HCT116 (cell line): Measurements from ENCODE around the gene DDRGK1. TPM values are rescaled to one million over a fixed set of nuclear protein-coding genes. Genes with fewer than 3 reads are reported as not detected.

ENCODE experiments used
- ATAC-seq: fragments of 200-7000 bp; cut with Tn5 transposase; 2 replicates; pipeline ENCODE4 v1.9.1; 2020; ENCODE audit warnings: mild to moderate bottlenecking, moderate library complexity
- BruUV-seq: library from RNA; stranded (reverse); fragments of 400-500 nt; replicated peaks from 2 replicates; lab custom pipeline; 2021; lab: Mats Ljungman, UMichigan
- CTCF ChIA-PET: fragments of 300-600 bp; sonication (Branson Sonifier 250); formaldehyde crosslinking; loops from one replicate; lab custom pipeline; 2021; ENCODE audit warnings: antibody characterized with exemption; lab: Charles Lee
- POLR2A ChIA-PET: fragments of 300-600, 350-600 bp; sonication (Branson Sonifier 250); formaldehyde crosslinking; loops from one replicate; lab custom pipeline; 2021; ENCODE audit warnings: antibody characterized with exemption; lab: Charles Lee
- RAD21 ChIA-PET, 2 experiments: fragments of 300-600 bp; sonication (Branson Sonifier 250); formaldehyde crosslinking; loops; one replicate each; lab custom pipeline; 2023; ENCODE audit warnings: low total read pairs in 2 of 2; ENCODE audit not compliant: uncharacterized antibody in 2 of 2, unreplicated experiment in 2 of 2, low non-redundant PET in 1 of 2; lab: Charles Lee
- DNase-seq: peaks from one replicate; pipeline ENCODE4 v3.0.0-alpha.2; 2010; ENCODE audit warnings: low read depth, low spot score
- H2AFZ ChIP-seq: fragments of 200-600 bp; shearing (Covaris generic), sonication (generic); 2 replicates; pipeline ENCODE4 v1.6.1; 2017; ENCODE audit warnings: low read depth, mixed run types, mixed read lengths, antibody characterized with exemption, low read length; ENCODE audit not compliant: poor library complexity, severe bottlenecking
- H3K27ac ChIP-seq: 2 replicates; pipeline ENCODE4 v1.5.1; 2012; ENCODE audit warnings: low read depth, low read length
- H3K27me3 ChIP-seq: fragments of 200-600 bp; sonication (generic); 2 replicates; pipeline ENCODE4 v1.6.1; 2016; ENCODE audit warnings: mixed run types, low read length, mixed read lengths; ENCODE audit not compliant: insufficient read depth
- H3K36me3 ChIP-seq, 2 experiments: fragments of 200-500 bp in 1 of 2; fragments of 200-600 bp in 1 of 2; sonication (Bioruptor generic) in 1 of 2; sonication (generic) in 1 of 2; 2 replicates each; pipeline versions ENCODE4 v1.5.1 to v1.6.1; 2014 to 2016; ENCODE audit warnings: low read length in 2 of 2, inconsistent platforms in 1 of 2, mixed read lengths in 1 of 2, mixed run types in 1 of 2; ENCODE audit not compliant: insufficient read depth in 2 of 2, control insufficient read depth in 1 of 2
- H3K4me1 ChIP-seq, 2 experiments: fragments of 200-600 bp in 1 of 2; sonication (generic) in 1 of 2; 2 replicates each; pipeline versions ENCODE4 v1.5.1 to v1.6.1; 2012 to 2017; ENCODE audit warnings: low read length in 2 of 2, inconsistent platforms in 1 of 2, mild to moderate bottlenecking in 1 of 2, mixed read lengths in 1 of 2, mixed run types in 1 of 2, moderate library complexity in 1 of 2; ENCODE audit not compliant: insufficient read depth in 2 of 2, control insufficient read depth in 1 of 2
- H3K4me2 ChIP-seq: fragments of 200-600 bp; sonication (generic); 2 replicates; pipeline ENCODE4 v1.6.1; 2017; ENCODE audit warnings: mixed run types, low read length, mixed read lengths
- H3K4me3 ChIP-seq, 2 experiments: fragments of 200-600 bp in 1 of 2; sonication (generic) in 1 of 2; replicated peaks in 1 of 2; 2 replicates each; pipeline ENCODE4 v1.5.1; 2011 to 2016; ENCODE audit warnings: low read length in 2 of 2, control low read depth in 1 of 2, low read depth in 1 of 2, mild to moderate bottlenecking in 1 of 2, mixed read lengths in 1 of 2, mixed run types in 1 of 2
- H3K79me2 ChIP-seq: fragments of 200-600 bp; sonication (generic); 2 replicates; pipeline ENCODE4 v1.6.1; 2017; ENCODE audit warnings: mild to moderate bottlenecking, mixed run types, low read length, moderate library complexity, mixed read lengths; ENCODE audit not compliant: insufficient read depth
- H3K9ac ChIP-seq: fragments of 200-600 bp; sonication (generic); 2 replicates; pipeline ENCODE4 v1.6.1; 2016; ENCODE audit warnings: low read length, mixed read lengths
- H3K9me2 ChIP-seq: fragments of 200-600 bp; sonication (generic), shearing (Covaris generic); 2 replicates; pipeline ENCODE4 v1.6.1; 2017; ENCODE audit warnings: mixed run types, mild to moderate bottlenecking, moderate library complexity; ENCODE audit not compliant: insufficient read depth
- H3K9me3 ChIP-seq, 2 experiments: fragments of 200-500 bp in 1 of 2; fragments of 200-600 bp in 1 of 2; sonication (Bioruptor generic) in 1 of 2; sonication (generic) in 1 of 2; 2 replicates each; pipeline ENCODE4 v1.6.1; 2014 to 2017; ENCODE audit warnings: low read length in 2 of 2, mixed read lengths in 2 of 2, inconsistent platforms in 1 of 2, low read depth in 1 of 2, mild to moderate bottlenecking in 1 of 2, mixed run types in 1 of 2, moderate library complexity in 1 of 2; ENCODE audit not compliant: control insufficient read depth in 1 of 2, insufficient read depth in 1 of 2
- H4K20me1 ChIP-seq: fragments of 200-600 bp; sonication (generic), shearing (Covaris generic); 2 replicates; pipeline ENCODE4 v1.6.1; 2017; ENCODE audit warnings: mixed run types, mild to moderate bottlenecking, moderate library complexity; ENCODE audit not compliant: insufficient read depth
- CEBPB ChIP-seq: IDR thresholded peaks from 2 replicates; pipeline ENCODE4 v1.6.1; 2012; ENCODE audit warnings: low read depth
- CTCF ChIP-seq, 3 experiments: fragments of 200-600 bp in 1 of 3; sonication (generic) in 1 of 3; IDR thresholded peaks in 2 of 3; conservative IDR thresholded peaks in 1 of 3; 2 replicates each; pipeline ENCODE4 v1.5.1; 2012 to 2017; ENCODE audit warnings: low read depth in 2 of 3, low read length in 2 of 3, antibody characterized with exemption in 1 of 3, borderline replicate concordance in 1 of 3, control low read depth in 1 of 3, mild to moderate bottlenecking in 1 of 3, mixed read lengths in 1 of 3, mixed run types in 1 of 3, moderate library complexity in 1 of 3; ENCODE audit not compliant: insufficient read depth in 1 of 3
- ELF1 ChIP-seq: IDR thresholded peaks from 2 replicates; pipeline ENCODE4 v1.6.1; 2012; ENCODE audit warnings: low read depth, borderline replicate concordance
- EZH2 ChIP-seq: fragments of 200-600 bp; sonication (generic); IDR thresholded peaks from 2 replicates; pipeline ENCODE4 v1.6.1; 2017; ENCODE audit warnings: antibody characterized with exemption, mixed run types
- EZH2phosphoT487 ChIP-seq: fragments of 200-600 bp; IDR thresholded peaks from 2 replicates; pipeline ENCODE4 v1.6.1; 2018; ENCODE audit warnings: antibody characterized with exemption, borderline replicate concordance
- FOSL1 ChIP-seq: IDR thresholded peaks from 2 replicates; pipeline ENCODE4 v1.6.1; 2012; ENCODE audit warnings: low read depth
- MAX ChIP-seq: IDR thresholded peaks from 2 replicates; pipeline ENCODE4 v1.6.1; 2012
- POLR2A ChIP-seq: IDR thresholded peaks from 2 replicates; pipeline ENCODE4 v1.7.0; 2011; ENCODE audit warnings: borderline replicate concordance; ENCODE audit not compliant: insufficient read depth, insufficient read length; ENCODE audit errors: extremely low read depth
- RAD21 ChIP-seq: IDR thresholded peaks from 2 replicates; pipeline ENCODE4 v1.6.1; 2012; ENCODE audit warnings: low read depth, mild to moderate bottlenecking
- SIN3A ChIP-seq: IDR thresholded peaks from 2 replicates; pipeline ENCODE4 v1.6.1; 2012; ENCODE audit warnings: low read depth
- SP1 ChIP-seq: IDR thresholded peaks from 2 replicates; pipeline ENCODE4 v1.6.1; 2012; ENCODE audit warnings: low read depth
- SRF ChIP-seq: IDR thresholded peaks from 2 replicates; pipeline ENCODE4 v1.6.1; 2012; ENCODE audit warnings: low read depth
- TCF7L2 ChIP-seq: IDR thresholded peaks from 2 replicates; pipeline ENCODE4 v1.7.0; 2011; ENCODE audit warnings: borderline replicate concordance, inconsistent platforms; ENCODE audit not compliant: insufficient read depth, insufficient read length; ENCODE audit errors: extremely low read depth
- YY1 ChIP-seq: IDR thresholded peaks from 2 replicates; pipeline ENCODE4 v1.6.1; 2011; ENCODE audit warnings: low read length, low read depth, moderate library complexity, mild to moderate bottlenecking; ENCODE audit not compliant: insufficient replicate concordance; ENCODE audit errors: extremely low read depth
- ZFX ChIP-seq: fragments of 450-650 bp; IDR thresholded peaks from 2 replicates; pipeline ENCODE4 v1.6.1; 2017
- ZNF274 ChIP-seq: fragments of 200-500 bp; sonication (Bioruptor generic); IDR thresholded peaks from 2 replicates; pipeline ENCODE4 v1.6.1; 2014; ENCODE audit warnings: mild to moderate bottlenecking, low read depth, low read length, inconsistent platforms
- intact Hi-C: fragments of 100-400 bp; cut with micrococcal nuclease; formaldehyde crosslinking; loops from 2 replicates; pipeline ENCODE4 v1.10.0; 2022
- total RNA-seq: library from RNA; stranded (reverse); gene quantifications from one replicate; pipeline ENCODE4 v1.2.1, GENCODE V29; 2021; ENCODE audit not compliant: unreplicated experiment
- TF ChIP-seq, protein P1 (sequence below): IDR thresholded peaks from 2 replicates; pipeline ENCODE4 v1.6.1; 2012; ENCODE audit warnings: low read depth
- TF ChIP-seq, protein P2 (sequence below): IDR thresholded peaks from 2 replicates; pipeline ENCODE4 v1.6.1; 2012

DDRGK1 gene
- total RNA-seq, 1 experiment from 2014 or later = 45.8 TPM

DNA sequence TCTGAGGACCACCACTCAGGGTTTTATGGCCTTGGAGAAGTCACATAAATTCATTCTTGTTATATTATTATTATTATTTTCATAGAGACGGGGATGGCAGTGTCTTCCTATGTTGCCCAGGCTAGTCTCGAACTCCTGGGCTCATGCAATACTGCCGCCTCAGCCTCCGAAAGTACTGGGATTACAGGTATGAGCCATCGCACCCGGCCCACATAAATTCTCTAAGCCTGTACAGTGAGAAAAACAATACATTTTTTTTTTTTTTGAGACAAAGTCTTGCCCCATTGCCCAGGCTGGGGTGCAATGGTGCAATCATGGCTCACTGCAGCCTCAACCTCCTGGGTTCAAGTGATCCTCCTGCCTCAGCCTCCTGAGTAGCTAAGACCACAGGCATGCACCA, 44.1 kb downstream of the DDRGK1 start:
- BruUV-seq = no TSS peak

More for the DNA sequence above, 44.1 kb downstream of the DDRGK1 start:
- POLR2A ChIA-PET = interaction anchor here (0.8 to 0.9 kb wide), 2 partner anchors 11 to 107 kb away, joined by 3 to 4 read pairs; no protein-coding TSS in a partner anchor
- DNase-seq (no peak), ATAC-seq (no peak)
- Histone ChIP-seq H3K79me2 (peaks cover 42% of the 10 kb centered on the region), H3K9me3 (no peaks in the 10 kb centered on the region), H3K9ac (peak overlapping the region; percentile 81), H3K4me1 (peaks cover 10 to 39% of the 10 kb centered on the region in 2 experiments), H3K4me2 (peak overlapping the region; percentile 85), H3K27ac (peak overlapping the region; percentile 76), H3K36me3 (0 out of 4 replicates have a peak, but pooled peaks cover 0 to 7% of the 10 kb centered on the region in 2 experiments), H3K4me3 (peak overlapping the region; percentile 89 to 98), H3K9me2 (no peaks in the 10 kb centered on the region), H2AFZ (no peak overlapping the region), H3K27me3 (no peaks in the 10 kb centered on the region), H4K20me1 (peaks cover 14% of the 10 kb centered on the region; the same call in 1 of the 2 replicates)
- RAD21 ChIA-PET = interaction anchor here in 1 of 2 experiments (1.2 kb wide), 1 partner anchor 12 kb away, joined by 3 read pairs; no protein-coding TSS in a partner anchor
- CTCF ChIA-PET = interaction anchor here (0.6 kb wide), 1 partner anchor 107 kb away, joined by 3 read pairs; no protein-coding TSS in a partner anchor
- intact Hi-C loops = no loop called here
- TF ChIP-seq FOSL1 (no peak), POLR2A (no peak), YY1 (no peak), ELF1 (no peak), EZH2 (no peak), SRF (no peak), SP1 (no peak), MAX (no peak), ZNF274 (no peak), TCF7L2 (no peak), SIN3A (no peak), EZH2phosphoT487 (no peak), CTCF (IDR thresholded peaks at IDR 0.05 in 2 of 3, conservative IDR thresholded peaks at IDR 0.05 in 1 of 3; ENCODE audit: borderline replicate concordance in 1 of 3, insufficient read depth in 1 of 3, low read depth in 2 of 3, low read length in 2 of 3) (no peak), RAD21 (no peak), CEBPB (no peak), ZFX (no peak)
- TF ChIP-seq, protein P1, sequence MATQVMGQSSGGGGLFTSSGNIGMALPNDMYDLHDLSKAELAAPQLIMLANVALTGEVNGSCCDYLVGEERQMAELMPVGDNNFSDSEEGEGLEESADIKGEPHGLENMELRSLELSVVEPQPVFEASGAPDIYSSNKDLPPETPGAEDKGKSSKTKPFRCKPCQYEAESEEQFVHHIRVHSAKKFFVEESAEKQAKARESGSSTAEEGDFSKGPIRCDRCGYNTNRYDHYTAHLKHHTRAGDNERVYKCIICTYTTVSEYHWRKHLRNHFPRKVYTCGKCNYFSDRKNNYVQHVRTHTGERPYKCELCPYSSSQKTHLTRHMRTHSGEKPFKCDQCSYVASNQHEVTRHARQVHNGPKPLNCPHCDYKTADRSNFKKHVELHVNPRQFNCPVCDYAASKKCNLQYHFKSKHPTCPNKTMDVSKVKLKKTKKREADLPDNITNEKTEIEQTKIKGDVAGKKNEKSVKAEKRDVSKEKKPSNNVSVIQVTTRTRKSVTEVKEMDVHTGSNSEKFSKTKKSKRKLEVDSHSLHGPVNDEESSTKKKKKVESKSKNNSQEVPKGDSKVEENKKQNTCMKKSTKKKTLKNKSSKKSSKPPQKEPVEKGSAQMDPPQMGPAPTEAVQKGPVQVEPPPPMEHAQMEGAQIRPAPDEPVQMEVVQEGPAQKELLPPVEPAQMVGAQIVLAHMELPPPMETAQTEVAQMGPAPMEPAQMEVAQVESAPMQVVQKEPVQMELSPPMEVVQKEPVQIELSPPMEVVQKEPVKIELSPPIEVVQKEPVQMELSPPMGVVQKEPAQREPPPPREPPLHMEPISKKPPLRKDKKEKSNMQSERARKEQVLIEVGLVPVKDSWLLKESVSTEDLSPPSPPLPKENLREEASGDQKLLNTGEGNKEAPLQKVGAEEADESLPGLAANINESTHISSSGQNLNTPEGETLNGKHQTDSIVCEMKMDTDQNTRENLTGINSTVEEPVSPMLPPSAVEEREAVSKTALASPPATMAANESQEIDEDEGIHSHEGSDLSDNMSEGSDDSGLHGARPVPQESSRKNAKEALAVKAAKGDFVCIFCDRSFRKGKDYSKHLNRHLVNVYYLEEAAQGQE = no peak
- TF ChIP-seq, protein P2, sequence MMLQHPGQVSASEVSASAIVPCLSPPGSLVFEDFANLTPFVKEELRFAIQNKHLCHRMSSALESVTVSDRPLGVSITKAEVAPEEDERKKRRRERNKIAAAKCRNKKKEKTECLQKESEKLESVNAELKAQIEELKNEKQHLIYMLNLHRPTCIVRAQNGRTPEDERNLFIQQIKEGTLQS = no peak
